Prostate gland (tissue), 2 donors: Measurements from ENCODE around the gene PDE4D.

Source experiments
- POLR2A ChIP-seq: fragments of 450-650 bp; IDR thresholded peaks from one replicate; pipeline ENCODE4 v1.6.1; 2016; ENCODE audit warnings: antibody characterized with exemption, mild to moderate bottlenecking
- POLR2AphosphoS5 ChIP-seq: sonication (generic); formaldehyde crosslinking; IDR thresholded peaks from one replicate; pipeline ENCODE4 v1.6.1; 2017; ENCODE audit warnings: antibody characterized with exemption
- TF ChIP-seq, protein P1 (sequence below), 4 experiments: fragments of 200-600 bp in 2 of 4; fragments of 450-650 bp in 2 of 4; sonication (generic) in 2 of 4; IDR thresholded peaks; 1 replicate in 3 of 4; 2 replicates in 1 of 4; pipeline ENCODE4 v1.5.1; 2016 to 2019; ENCODE audit warnings: antibody characterized with exemption in 4 of 4, mild to moderate bottlenecking in 2 of 4, moderate library complexity in 2 of 4

GRCh38 chr5:59139695-59140094, 753.8 kb downstream of the PDE4D start:
- TF ChIP-seq POLR2A (no peak), POLR2AphosphoS5 (no peak)
- TF ChIP-seq, protein P1, sequence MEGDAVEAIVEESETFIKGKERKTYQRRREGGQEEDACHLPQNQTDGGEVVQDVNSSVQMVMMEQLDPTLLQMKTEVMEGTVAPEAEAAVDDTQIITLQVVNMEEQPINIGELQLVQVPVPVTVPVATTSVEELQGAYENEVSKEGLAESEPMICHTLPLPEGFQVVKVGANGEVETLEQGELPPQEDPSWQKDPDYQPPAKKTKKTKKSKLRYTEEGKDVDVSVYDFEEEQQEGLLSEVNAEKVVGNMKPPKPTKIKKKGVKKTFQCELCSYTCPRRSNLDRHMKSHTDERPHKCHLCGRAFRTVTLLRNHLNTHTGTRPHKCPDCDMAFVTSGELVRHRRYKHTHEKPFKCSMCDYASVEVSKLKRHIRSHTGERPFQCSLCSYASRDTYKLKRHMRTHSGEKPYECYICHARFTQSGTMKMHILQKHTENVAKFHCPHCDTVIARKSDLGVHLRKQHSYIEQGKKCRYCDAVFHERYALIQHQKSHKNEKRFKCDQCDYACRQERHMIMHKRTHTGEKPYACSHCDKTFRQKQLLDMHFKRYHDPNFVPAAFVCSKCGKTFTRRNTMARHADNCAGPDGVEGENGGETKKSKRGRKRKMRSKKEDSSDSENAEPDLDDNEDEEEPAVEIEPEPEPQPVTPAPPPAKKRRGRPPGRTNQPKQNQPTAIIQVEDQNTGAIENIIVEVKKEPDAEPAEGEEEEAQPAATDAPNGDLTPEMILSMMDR (IDR thresholded peaks at IDR 0.05) = no peak
